Activated naive CD8-positive, alpha-beta T cell (primary cell): Measurements from ENCODE around the gene NDUFV2.
A peak's percentile ranks its signal among the peaks of the same experiment; 100 is the strongest.

Experiments
- H3K27ac Mint-ChIP-seq: one replicate; pipeline ENCODE4 v1.8.0; 2021; ENCODE audit warnings: mixed read lengths
- H3K27me3 Mint-ChIP-seq: one replicate; pipeline ENCODE4 v1.8.0; 2021; ENCODE audit warnings: mixed read lengths
- H3K36me3 Mint-ChIP-seq: one replicate; pipeline ENCODE4 v1.8.0; 2021; ENCODE audit warnings: mixed read lengths
- H3K4me1 Mint-ChIP-seq: one replicate; pipeline ENCODE4 v1.8.0; 2021; ENCODE audit warnings: low read depth, mixed read lengths
- H3K4me3 Mint-ChIP-seq: one replicate; pipeline ENCODE4 v1.8.0; 2021; ENCODE audit warnings: mild to moderate bottlenecking, mixed read lengths
- H3K9me3 Mint-ChIP-seq: one replicate; pipeline ENCODE4 v1.8.0; 2021; ENCODE audit warnings: low read depth, mixed read lengths

NDUFV2 gene

DNA sequence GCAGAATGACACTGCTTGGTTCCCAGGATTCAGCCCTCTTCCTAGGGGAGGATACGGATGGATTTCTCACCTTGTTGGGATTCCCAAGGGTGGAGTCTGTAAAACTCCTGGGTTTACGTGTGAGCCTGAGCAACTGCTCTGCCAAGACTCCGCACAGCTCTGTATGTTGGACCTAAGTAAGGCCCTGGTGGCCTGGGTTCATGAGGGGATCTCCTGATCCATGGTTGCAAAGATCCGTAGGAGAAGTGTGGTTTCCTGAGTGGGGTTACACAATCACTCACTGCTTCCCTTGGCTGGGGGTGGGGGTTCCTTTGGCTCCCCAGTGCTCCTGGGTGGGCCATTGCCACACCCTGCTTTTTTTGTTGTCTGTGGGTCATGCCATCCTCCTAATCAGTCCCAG is 71.8 kb downstream of the NDUFV2 start:
- peaks cover 71% of the 10 kb centered on the region for H3K4me1 Mint-ChIP-seq
- no peak overlapping the region for H3K4me3 Mint-ChIP-seq
- H3K36me3 Mint-ChIP-seq, result peaks cover 15% of the 10 kb centered on the region
- H3K9me3 Mint-ChIP-seq, result no peaks in the 10 kb centered on the region
- H3K27ac Mint-ChIP-seq, result no peak overlapping the region
- no peaks in the 10 kb centered on the region for H3K27me3 Mint-ChIP-seq

DNA sequence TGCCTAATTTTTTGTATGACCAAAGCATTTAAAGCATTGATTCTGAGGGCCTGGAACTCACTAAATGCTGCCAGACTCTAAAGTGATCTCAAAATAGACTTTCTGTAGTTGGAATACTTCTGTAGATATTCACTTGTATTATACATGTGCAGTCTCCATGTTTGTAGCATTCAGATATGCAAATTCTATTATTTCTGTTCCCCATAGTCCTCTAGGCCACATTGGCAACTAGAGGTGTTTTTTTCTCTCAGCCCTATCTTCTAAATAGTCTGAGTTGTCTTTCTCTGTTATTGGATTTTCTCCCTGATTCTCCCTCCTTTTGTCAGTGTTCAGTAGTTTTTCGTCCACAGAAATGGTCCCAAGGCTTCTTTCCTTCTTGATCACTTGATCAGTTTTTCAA is 72.6 kb downstream of the NDUFV2 start:
- Mint-ChIP-seq H3K9me3 (no peaks in the 10 kb centered on the region), H3K27ac (peak overlapping the region; percentile 41), H3K27me3 (no peaks in the 10 kb centered on the region), H3K36me3 (peaks cover 14% of the 10 kb centered on the region), H3K4me1 (peaks cover 71% of the 10 kb centered on the region), H3K4me3 (no peak overlapping the region)

DNA sequence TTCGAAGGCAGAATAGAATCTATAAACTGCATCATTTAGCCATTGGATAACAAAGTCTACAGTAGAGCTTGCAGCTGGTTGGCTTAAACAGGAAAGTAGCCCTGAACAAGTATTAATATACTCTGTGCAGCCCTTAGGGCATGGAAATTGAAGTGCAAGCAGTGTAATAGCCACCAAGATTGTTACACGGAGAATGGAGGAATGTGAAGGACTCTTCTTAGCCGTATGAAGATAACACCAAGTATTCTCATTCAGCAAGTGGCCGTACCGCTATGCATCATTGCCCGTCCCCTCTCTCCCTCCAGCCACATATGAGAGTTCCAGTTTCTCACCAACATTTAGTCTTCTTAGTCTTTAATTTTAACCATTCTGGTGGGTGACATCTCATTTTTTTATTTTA is 74.5 kb downstream of the NDUFV2 start:
- H3K4me3 Mint-ChIP-seq, result no peak overlapping the region
- H3K9me3 Mint-ChIP-seq, result no peaks in the 10 kb centered on the region
- no peaks in the 10 kb centered on the region for H3K27me3 Mint-ChIP-seq
- peaks cover 78% of the 10 kb centered on the region for H3K4me1 Mint-ChIP-seq
- H3K27ac Mint-ChIP-seq, result no peak overlapping the region
- peaks cover 9% of the 10 kb centered on the region for H3K36me3 Mint-ChIP-seq

DNA sequence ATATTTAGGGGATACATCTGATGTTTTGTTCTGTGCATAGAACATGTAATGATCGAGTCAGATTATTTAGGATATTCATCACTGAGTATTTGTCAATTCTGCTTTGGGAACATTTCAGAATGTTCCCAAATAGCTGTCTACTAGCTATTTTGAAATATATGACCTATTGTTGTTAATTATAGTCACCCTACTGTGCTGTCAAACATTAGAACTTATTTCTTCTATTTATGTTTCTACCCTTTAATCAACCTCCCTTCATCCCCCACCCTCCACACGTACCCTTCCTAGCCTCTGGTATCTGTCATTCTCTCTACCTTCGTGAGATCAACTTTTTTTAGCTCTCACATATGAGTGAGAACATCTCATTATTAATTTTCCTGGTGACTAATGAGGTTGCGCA is 75.0 kb downstream of the NDUFV2 start:
- Mint-ChIP-seq H3K27ac (peak overlapping the region; percentile 29), H3K4me3 (no peak overlapping the region), H3K9me3 (no peaks in the 10 kb centered on the region), H3K4me1 (peaks cover 76% of the 10 kb centered on the region), H3K36me3 (peaks cover 9% of the 10 kb centered on the region), H3K27me3 (no peaks in the 10 kb centered on the region)

DNA sequence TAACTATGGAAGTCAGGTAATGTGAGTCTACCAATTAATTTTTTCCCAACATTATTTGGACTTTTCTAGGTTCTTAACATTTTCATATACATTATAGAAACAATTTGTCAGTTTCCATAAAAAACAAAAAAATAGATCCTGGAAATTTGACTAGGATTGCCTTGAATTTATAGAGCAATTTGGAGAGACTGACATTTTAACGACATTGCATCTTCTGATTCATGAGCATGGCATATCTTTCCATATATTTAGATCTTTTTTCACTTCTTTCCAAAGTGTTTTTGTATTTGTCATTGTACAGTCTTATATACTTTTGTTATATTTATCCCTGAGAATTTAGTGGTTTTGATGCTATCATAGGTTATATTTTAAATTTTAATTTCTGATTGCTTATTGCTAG is 76.1 kb downstream of the NDUFV2 start:
- no peak overlapping the region for H3K4me3 Mint-ChIP-seq
- peak overlapping the region; percentile 46 for H3K27ac Mint-ChIP-seq
- no peaks in the 10 kb centered on the region for H3K27me3 Mint-ChIP-seq
- H3K4me1 Mint-ChIP-seq, result peaks cover 80% of the 10 kb centered on the region
- H3K36me3 Mint-ChIP-seq, result peaks cover 18% of the 10 kb centered on the region
- no peaks in the 10 kb centered on the region for H3K9me3 Mint-ChIP-seq

DNA sequence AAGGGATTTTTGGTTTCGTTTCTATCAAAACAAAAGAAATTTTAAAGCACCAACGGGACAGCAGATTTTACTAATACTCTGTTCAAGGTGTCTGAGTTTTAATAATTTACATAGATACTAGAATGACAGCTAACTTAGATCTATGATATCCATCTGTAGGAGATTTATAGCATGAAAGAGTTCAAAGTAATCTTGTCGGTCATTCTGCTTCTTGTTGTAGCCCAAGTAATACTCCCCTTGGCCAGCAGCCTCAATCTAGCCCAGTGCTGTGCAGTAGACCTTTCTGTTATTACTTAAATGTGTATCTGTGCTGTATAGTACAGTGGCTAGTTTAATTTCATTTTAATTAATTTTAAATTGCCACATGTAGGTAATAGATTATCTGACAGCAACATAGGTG is 78.8 kb downstream of the NDUFV2 start:
- Mint-ChIP-seq H3K4me1 (peaks cover 84% of the 10 kb centered on the region), H3K27ac (no peak overlapping the region), H3K4me3 (no peak overlapping the region), H3K9me3 (no peaks in the 10 kb centered on the region), H3K27me3 (no peaks in the 10 kb centered on the region), H3K36me3 (peaks cover 28% of the 10 kb centered on the region)

DNA sequence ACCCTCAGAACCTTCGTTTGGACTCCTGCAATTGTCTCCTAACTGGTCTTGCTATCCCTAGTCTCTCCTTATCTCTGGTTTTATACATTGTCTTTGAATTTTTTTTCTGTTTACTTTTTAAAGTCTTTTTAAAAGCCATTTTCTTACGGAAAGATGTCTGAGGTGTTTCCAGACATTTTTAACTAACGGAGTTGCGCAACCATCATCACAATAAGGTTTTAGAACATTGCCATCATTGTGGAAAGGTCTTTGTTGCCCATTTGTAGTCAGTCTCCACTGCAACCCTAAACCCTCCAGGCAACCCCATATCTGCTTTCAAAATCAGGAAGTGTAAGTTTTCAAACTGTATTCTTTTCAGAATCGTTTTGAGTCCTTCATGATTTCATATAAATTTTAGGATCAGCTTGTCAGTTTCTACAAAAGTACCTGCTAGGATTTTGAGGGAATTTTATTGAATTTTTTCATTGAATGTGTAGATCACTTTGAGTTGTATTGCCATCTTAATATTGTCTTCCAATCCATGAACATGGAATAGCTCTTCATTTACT is 80.4 kb downstream of the NDUFV2 start:
- Mint-ChIP-seq H3K27me3 (no peaks in the 10 kb centered on the region), H3K27ac (peak overlapping the region; percentile 52), H3K4me1 (peaks cover 73% of the 10 kb centered on the region), H3K36me3 (peaks cover 28% of the 10 kb centered on the region), H3K4me3 (no peak overlapping the region), H3K9me3 (no peaks in the 10 kb centered on the region)
